ENCODE results near the gene ZNF345.

DNA sequence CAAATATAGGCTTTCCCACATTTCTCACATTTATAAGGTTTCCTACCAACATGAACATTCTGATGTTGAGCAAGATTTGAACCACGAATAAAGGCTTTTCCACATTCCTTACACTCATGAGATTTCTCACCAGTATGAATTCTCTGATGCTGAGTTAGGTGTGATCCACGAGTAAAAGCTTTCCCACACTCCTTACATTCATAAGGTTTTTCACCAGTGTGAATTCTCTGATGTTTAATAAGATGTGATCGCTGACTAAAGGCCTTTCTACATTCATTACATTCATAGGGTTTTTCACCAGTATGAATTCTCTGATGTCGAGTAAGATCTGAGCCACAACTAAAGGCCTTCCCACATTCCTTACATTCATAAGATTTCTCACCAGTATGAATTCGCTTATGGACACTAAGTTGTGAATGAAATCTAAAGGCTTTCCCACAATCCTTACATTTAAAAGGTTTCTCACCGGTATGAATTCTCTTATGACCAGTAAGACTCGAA is 31.5 kb upstream of the ZNF345 start:
- no peak for TF ChIP-seq RBM34 (IDR thresholded peaks at IDR 0.05; ENCODE audit: borderline replicate concordance, insufficient read depth, low read length)
- no peak for TF ChIP-seq NBN (IDR thresholded peaks at IDR 0.05; ENCODE audit: low read depth)
- TF ChIP-seq ZNF143 (CRISPR knock-in tag; IDR thresholded peaks at IDR 0.05) = no peak
- no peak for TF ChIP-seq GTF2F1 (IDR thresholded peaks at IDR 0.05; ENCODE audit: low read depth, low read length)
- TF ChIP-seq, protein P1, sequence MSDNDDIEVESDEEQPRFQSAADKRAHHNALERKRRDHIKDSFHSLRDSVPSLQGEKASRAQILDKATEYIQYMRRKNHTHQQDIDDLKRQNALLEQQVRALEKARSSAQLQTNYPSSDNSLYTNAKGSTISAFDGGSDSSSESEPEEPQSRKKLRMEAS (CRISPR knock-in tag; IDR thresholded peaks at IDR 0.05) = no peak
- no peak for TF ChIP-seq MAFG (tag; conservative IDR thresholded peaks at IDR 0.05)

All from K562 (cell line).